DND-41 (cell line): ENCODE measurements around the gene KLF15.

Source experiments
- ATAC-seq: fragments of 200-7000 bp; cut with Tn5 transposase; 3 replicates; pipeline ENCODE4 v1.9.1; 2021; ENCODE audit warnings: low read depth; ENCODE audit not compliant: insufficient read depth
- DNase-seq: peaks from one replicate; pipeline ENCODE4 v3.0.0-alpha.2; 2020
- H2AFZ ChIP-seq: 2 replicates; pipeline ENCODE4 v1.6.0; 2012; ENCODE audit warnings: low read depth, low read length
- H3K27ac ChIP-seq: 2 replicates; pipeline ENCODE4 v1.5.1; 2012; ENCODE audit warnings: low read length, inconsistent platforms
- H3K27me3 ChIP-seq: fragments of 200-600 bp; sonication (generic); 2 replicates; pipeline ENCODE4 v1.6.0; 2012; ENCODE audit warnings: low read length, mild to moderate bottlenecking, inconsistent platforms; ENCODE audit not compliant: insufficient read depth, poor library complexity
- H3K36me3 ChIP-seq: 2 replicates; pipeline ENCODE4 v1.5.1; 2012; ENCODE audit warnings: low read length, inconsistent platforms; ENCODE audit not compliant: insufficient read depth
- H3K4me1 ChIP-seq: 2 replicates; pipeline ENCODE4 v1.5.1; 2012; ENCODE audit warnings: mild to moderate bottlenecking, low read length; ENCODE audit not compliant: insufficient read depth
- H3K4me2 ChIP-seq: 2 replicates; pipeline ENCODE4 v1.6.0; 2012; ENCODE audit warnings: mild to moderate bottlenecking, moderate library complexity, low read length, inconsistent platforms; ENCODE audit not compliant: insufficient read depth
- H3K4me3 ChIP-seq, 2 experiments: fragments of 200-600 bp in 1 of 2; shearing (Covaris generic) in 1 of 2; 2 replicates each; pipeline ENCODE4 v1.5.1; 2012 to 2016; ENCODE audit warnings: inconsistent platforms in 2 of 2, low read length in 2 of 2, mild to moderate bottlenecking in 2 of 2, low read depth in 1 of 2, moderate library complexity in 1 of 2
- H3K79me2 ChIP-seq: 2 replicates; pipeline ENCODE4 v1.6.0; 2012; ENCODE audit warnings: low read length, inconsistent platforms; ENCODE audit not compliant: insufficient read depth
- H3K9ac ChIP-seq: 2 replicates; pipeline ENCODE4 v1.6.0; 2012; ENCODE audit warnings: low read depth, mild to moderate bottlenecking, inconsistent platforms, low read length, moderate library complexity
- H3K9me3 ChIP-seq: 2 replicates; pipeline ENCODE4 v1.5.1; 2012; ENCODE audit warnings: low read length, moderate library complexity, mild to moderate bottlenecking, inconsistent platforms; ENCODE audit not compliant: insufficient read depth, severe bottlenecking
- H4K20me1 ChIP-seq: 2 replicates; pipeline ENCODE4 v1.6.0; 2012; ENCODE audit warnings: low read length; ENCODE audit not compliant: insufficient read depth
- EZH2 ChIP-seq: IDR thresholded peaks from 3 replicates; pipeline ENCODE4 v1.6.1; 2012; ENCODE audit warnings: borderline replicate concordance, low read depth, mild to moderate bottlenecking, moderate library complexity, low read length, inconsistent platforms; ENCODE audit not compliant: severe bottlenecking
- TF ChIP-seq, protein P1 (sequence below): IDR thresholded peaks from 2 replicates; pipeline ENCODE4 v1.5.1; 2012; ENCODE audit warnings: borderline replicate concordance, low read length, moderate library complexity, mild to moderate bottlenecking; ENCODE audit not compliant: poor library complexity, severe bottlenecking; ENCODE audit errors: extremely low read depth

KLF15 gene

DNA sequence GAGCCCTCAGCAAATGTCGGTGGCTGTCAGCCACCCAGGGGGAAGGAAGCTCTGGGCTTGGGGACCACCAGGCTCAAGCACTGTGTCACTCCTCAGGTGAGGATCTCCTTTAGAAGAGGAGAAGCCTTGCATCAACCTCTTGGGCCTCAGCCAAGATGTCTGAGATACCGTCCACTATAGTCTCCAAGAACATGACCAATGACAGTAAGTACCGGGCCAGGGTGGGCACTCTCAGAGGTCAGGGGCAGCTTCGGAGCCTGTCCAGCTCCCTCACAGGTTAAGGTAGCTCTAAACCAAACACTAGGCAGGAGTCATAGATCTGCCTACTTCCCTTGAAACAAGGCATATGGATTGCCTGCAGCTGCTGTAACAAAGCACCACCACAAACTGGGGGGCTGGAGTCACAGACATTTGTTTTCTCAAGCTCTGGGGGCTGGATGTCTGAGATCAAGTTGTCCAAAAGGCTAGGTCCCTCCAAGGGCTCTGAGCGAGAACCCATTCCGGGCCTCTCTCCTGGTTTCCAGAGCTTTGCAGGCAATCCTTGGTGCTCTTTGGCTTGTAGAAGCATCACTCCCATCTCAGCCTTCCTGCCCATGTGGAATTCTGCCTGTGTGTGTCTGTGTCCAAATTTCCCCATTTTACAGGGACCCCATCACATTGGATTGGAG is 38.8 kb upstream of the KLF15 start:
- Histone ChIP-seq H3K4me3 (no peak overlapping the region), H3K36me3 (no peaks in the 10 kb centered on the region)
- no peak for TF ChIP-seq EZH2

DNA sequence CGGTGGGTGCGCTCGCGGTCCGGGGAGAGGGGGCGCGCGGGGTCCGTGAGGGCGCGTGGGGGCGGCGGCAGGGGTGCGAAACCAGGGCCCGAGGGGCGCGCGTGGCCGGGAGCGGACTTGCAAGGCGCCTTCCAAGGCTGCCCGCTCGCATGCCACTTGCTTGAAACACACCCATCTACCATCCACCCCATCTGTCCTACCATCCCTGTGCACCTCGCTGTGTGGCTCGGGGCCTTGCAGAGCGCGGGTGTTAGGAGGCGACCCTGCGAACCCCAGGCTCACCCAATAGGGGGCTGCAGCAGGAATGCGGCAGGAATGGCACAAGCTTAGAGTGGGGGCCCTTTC is 37.7 kb upstream of the KLF15 start:
- no peak overlapping the region for H3K27ac ChIP-seq
- H3K4me1 ChIP-seq = no peaks in the 10 kb centered on the region
- H3K27me3 ChIP-seq = peaks cover 13% of the 10 kb centered on the region
- H2AFZ ChIP-seq = no peak overlapping the region
- H3K9me3 ChIP-seq = no peaks in the 10 kb centered on the region
- no peak for TF ChIP-seq EZH2
- TF ChIP-seq, protein P1, sequence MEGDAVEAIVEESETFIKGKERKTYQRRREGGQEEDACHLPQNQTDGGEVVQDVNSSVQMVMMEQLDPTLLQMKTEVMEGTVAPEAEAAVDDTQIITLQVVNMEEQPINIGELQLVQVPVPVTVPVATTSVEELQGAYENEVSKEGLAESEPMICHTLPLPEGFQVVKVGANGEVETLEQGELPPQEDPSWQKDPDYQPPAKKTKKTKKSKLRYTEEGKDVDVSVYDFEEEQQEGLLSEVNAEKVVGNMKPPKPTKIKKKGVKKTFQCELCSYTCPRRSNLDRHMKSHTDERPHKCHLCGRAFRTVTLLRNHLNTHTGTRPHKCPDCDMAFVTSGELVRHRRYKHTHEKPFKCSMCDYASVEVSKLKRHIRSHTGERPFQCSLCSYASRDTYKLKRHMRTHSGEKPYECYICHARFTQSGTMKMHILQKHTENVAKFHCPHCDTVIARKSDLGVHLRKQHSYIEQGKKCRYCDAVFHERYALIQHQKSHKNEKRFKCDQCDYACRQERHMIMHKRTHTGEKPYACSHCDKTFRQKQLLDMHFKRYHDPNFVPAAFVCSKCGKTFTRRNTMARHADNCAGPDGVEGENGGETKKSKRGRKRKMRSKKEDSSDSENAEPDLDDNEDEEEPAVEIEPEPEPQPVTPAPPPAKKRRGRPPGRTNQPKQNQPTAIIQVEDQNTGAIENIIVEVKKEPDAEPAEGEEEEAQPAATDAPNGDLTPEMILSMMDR = no peak
- no peaks in the 10 kb centered on the region for H4K20me1 ChIP-seq
- H3K9ac ChIP-seq = no peak overlapping the region
- DNase-seq (no peak), ATAC-seq (no peak)
- H3K4me2 ChIP-seq = no peak overlapping the region
- H3K79me2 ChIP-seq = no peaks in the 10 kb centered on the region
- H3K36me3 ChIP-seq = no peaks in the 10 kb centered on the region
- no peak overlapping the region for H3K4me3 ChIP-seq

More for the DNA sequence above, 38.8 kb upstream of the KLF15 start:
- H3K9me3 ChIP-seq = no peaks in the 10 kb centered on the region
- no peak overlapping the region for H2AFZ ChIP-seq
- no peak overlapping the region for H3K9ac ChIP-seq
- H4K20me1 ChIP-seq = no peaks in the 10 kb centered on the region
- no peaks in the 10 kb centered on the region for H3K4me1 ChIP-seq
- no peaks in the 10 kb centered on the region for H3K79me2 ChIP-seq
- DNase-seq (no peak), ATAC-seq (no peak)
- H3K27me3 ChIP-seq = peaks cover 13% of the 10 kb centered on the region
- no peak overlapping the region for H3K27ac ChIP-seq
- H3K4me2 ChIP-seq = no peak overlapping the region

DNA sequence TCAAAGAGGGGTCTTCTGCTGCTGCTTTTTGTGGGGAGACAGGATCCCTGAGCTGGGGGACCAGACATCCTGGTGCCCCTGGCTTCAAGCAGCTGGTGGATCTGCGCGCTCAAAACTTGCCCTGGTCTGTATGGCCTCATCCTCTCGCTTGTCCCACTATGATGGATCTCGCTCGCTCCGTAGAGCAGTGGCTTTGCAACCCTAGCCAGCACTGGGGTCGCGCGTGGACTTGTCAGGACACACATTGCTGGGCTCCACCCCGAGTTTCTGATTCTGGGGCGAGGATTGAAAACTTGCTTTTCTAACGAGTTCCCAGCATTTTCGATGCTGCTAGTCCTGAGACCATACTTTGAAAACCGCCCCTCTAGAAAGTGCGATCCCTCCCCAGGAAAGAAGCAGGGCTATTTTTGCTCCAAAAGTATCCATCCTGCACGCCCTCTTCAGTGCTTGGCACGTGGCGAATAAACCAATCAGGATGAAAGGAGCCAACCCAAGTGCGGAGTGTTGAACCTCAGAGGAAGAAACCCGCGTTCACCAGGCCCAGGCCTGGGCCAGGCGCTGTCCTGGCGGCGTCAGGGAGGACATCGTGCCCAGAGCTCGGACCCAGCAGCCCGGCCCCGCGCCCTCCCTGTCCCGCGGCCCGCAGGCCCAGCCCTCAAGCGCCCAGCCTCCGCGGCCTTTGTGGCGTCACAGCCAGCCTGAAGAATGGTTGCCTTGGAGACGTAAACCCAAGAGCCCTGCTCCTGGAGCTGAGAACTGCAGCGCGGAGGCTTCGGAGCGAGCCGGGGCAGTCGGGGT is 37.2 kb upstream of the KLF15 start, which contains the start of gene CFAP100:
TSS of gene CFAP100 (plus strand) at position 731 of the 798 bp plus-strand sequence. CDS start 1,092 bp downstream, outside the sequence.
- Histone ChIP-seq H3K4me1 (no peaks in the 10 kb centered on the region), H3K79me2 (no peaks in the 10 kb centered on the region), H3K9me3 (no peaks in the 10 kb centered on the region), H3K27me3 (peaks cover 13% of the 10 kb centered on the region), H3K36me3 (no peaks in the 10 kb centered on the region), H4K20me1 (no peaks in the 10 kb centered on the region), H3K27ac (no peak within 1 kb of the TSS), H3K4me2 (no peak within 1 kb of the TSS), H2AFZ (no peak within 1 kb of the TSS), H3K9ac (no peak within 1 kb of the TSS), H3K4me3 (no peak within 1 kb of the TSS)
- no peak for DNase-seq
- TF ChIP-seq, protein P1 = no peak
- no peak for TF ChIP-seq EZH2
- no peak for ATAC-seq

DNA sequence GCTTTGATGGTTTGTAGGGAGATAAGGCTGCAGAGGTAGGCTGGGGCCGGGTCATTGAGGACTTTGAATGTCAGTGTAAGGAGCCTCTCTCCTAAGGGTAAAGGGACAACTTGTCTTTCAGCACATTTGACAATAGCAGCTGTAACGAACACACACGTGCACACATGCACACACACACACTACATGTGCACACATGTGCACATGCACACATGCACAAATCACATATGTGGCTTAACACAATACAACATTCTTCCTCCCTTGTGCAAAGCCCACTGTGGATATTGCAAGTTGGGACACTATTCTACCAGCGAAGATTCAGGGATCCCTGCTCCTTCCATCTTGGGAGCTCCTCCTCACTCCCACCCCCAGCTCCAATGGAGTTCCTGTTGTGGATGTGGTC is 36.4 kb upstream of the KLF15 start:
- ATAC-seq = no peak
- no peak for DNase-seq
- no peaks in the 10 kb centered on the region for H3K36me3 ChIP-seq
- H3K9me3 ChIP-seq = no peaks in the 10 kb centered on the region
- H3K9ac ChIP-seq = no peak overlapping the region
- no peaks in the 10 kb centered on the region for H3K79me2 ChIP-seq
- H3K4me3 ChIP-seq = no peak overlapping the region
- no peak for TF ChIP-seq EZH2
- TF ChIP-seq, protein P1 = no peak
- H3K4me2 ChIP-seq = no peak overlapping the region
- H3K27ac ChIP-seq = no peak overlapping the region
- no peaks in the 10 kb centered on the region for H4K20me1 ChIP-seq
- H3K27me3 ChIP-seq = peaks cover 13% of the 10 kb centered on the region
- H2AFZ ChIP-seq = no peak overlapping the region
- no peaks in the 10 kb centered on the region for H3K4me1 ChIP-seq
